KOPT-K1 (cell line): ENCODE measurements around the gene WNT1.

Source experiments
- H3K27ac ChIP-seq: fragments of 200-600 bp; sonication (generic); 2 replicates; pipeline ENCODE4 v1.5.1; 2016; ENCODE audit warnings: antibody characterized with exemption, mild to moderate bottlenecking, low read depth, low read length; ENCODE audit not compliant: poor library complexity, severe bottlenecking
- H3K36me3 ChIP-seq: fragments of 200-600 bp; sonication (generic); 2 replicates; pipeline ENCODE4 v1.5.1; 2017; ENCODE audit warnings: antibody characterized with exemption, mild to moderate bottlenecking, low read length, moderate library complexity; ENCODE audit not compliant: insufficient read depth
- H3K9me3 ChIP-seq: fragments of 200-600 bp; sonication (generic); 2 replicates; pipeline ENCODE4 v1.5.1; 2017; ENCODE audit warnings: antibody characterized with exemption, low read length, mild to moderate bottlenecking; ENCODE audit not compliant: insufficient read depth, poor library complexity, severe bottlenecking

WNT1 gene

DNA sequence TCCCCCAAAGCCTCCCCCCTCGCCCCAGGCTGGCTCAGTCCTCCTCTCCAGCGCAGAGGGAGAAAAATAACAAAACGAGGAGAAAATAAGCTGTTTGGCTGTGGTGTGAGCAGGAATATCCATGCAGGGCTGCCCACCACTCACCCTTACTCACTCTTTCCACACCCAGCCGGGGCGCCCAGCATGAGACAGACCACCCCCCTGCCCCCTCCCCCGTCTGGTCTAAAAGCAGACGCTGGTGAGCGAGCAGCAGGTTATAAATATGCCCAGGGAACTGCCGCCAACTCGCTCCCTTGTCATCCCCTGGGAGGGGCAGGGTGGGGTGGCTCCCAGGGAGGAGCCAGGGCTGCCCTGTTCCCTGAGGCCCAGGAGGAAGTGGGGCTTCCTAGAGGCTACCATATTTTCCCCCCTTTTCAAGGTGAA is 7.4 kb downstream of the WNT1 start:
- Histone ChIP-seq H3K27ac (no peak overlapping the region), H3K9me3 (no peaks in the 10 kb centered on the region), H3K36me3 (no peaks in the 10 kb centered on the region)

GRCh38 chr12:48985901-48986300 is 7.8 kb downstream of the WNT1 start:
- Histone ChIP-seq H3K36me3 (no peaks in the 10 kb centered on the region), H3K9me3 (no peaks in the 10 kb centered on the region), H3K27ac (no peak overlapping the region)

- Histone ChIP-seq H3K27ac (no peak overlapping the region), H3K9me3 (no peaks in the 10 kb centered on the region), H3K36me3 (no peaks in the 10 kb centered on the region)
These were observed 8.7 kb downstream of the WNT1 start for GRCh38 chr12:48986720-48987291.

GRCh38 chr12:48988030-48988649 is 10.0 kb downstream of the WNT1 start:
- Histone ChIP-seq H3K9me3 (no peaks in the 10 kb centered on the region), H3K36me3 (no peaks in the 10 kb centered on the region), H3K27ac (no peak overlapping the region)

GRCh38 chr12:48990552-48990951 is 12.4 kb downstream of the WNT1 start:
- no peak overlapping the region for H3K27ac ChIP-seq
- H3K9me3 ChIP-seq = no peaks in the 10 kb centered on the region
- H3K36me3 ChIP-seq = no peaks in the 10 kb centered on the region

DNA sequence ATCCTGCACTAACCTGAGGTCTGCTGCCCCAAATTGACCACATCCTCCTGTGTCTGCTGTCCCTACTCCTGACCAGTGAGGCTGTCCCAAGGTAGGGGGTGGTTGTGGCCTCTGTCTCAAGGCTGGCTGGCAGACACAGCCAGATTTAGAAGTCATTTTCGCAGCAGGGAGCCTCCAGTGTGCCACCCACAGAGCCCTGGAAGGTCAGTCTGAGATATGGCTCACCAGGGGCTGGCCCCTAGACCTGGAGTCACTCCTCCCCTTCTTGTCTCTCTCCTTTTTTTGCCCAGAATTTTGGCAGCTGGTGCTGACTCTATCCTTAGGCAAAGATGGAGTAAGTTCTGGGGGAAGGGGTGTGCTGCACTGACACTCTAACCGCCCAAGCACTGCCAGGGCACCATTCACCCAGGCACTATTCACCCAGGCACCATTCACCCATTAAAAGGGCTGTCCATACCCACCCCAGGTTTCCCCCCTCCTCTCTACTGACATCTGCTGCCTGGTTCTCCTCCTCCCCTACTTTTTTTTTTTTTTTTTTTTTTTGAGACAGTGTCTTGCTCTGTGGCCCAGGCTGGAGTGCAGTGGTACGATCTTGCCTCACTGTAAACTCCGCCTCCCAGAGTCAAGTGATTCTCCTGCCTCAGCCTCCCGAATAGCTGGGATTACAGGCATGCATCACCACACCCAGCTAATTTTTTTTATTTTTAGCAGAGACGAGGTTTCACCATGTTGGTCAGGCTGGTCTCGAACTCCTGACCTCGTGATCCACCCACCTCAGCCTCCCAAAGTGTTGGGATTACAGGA is 13.3 kb downstream of the WNT1 start:
- Histone ChIP-seq H3K9me3 (no peaks in the 10 kb centered on the region), H3K36me3 (no peaks in the 10 kb centered on the region), H3K27ac (no peak overlapping the region)

DNA sequence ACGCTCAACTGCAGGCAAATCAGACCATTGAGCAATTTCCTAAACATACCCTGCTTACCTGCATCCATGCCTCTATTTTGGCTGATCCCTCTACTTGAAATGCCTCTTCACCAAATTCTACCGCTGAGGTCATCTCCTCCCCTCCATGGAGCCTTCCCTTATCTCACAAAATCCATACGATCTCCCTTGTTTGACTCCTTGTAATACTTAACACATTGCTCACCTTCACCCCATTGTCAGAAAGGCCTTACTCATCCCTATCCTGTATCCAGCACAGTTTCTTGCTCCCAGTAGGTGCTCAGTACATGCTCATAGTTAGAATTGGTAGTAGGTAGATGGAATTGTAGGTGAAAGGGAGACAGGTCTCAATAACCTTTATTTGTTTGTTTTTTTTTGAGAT is 15.7 kb downstream of the WNT1 start:
- Histone ChIP-seq H3K27ac (no peak overlapping the region), H3K36me3 (no peaks in the 10 kb centered on the region)

DNA sequence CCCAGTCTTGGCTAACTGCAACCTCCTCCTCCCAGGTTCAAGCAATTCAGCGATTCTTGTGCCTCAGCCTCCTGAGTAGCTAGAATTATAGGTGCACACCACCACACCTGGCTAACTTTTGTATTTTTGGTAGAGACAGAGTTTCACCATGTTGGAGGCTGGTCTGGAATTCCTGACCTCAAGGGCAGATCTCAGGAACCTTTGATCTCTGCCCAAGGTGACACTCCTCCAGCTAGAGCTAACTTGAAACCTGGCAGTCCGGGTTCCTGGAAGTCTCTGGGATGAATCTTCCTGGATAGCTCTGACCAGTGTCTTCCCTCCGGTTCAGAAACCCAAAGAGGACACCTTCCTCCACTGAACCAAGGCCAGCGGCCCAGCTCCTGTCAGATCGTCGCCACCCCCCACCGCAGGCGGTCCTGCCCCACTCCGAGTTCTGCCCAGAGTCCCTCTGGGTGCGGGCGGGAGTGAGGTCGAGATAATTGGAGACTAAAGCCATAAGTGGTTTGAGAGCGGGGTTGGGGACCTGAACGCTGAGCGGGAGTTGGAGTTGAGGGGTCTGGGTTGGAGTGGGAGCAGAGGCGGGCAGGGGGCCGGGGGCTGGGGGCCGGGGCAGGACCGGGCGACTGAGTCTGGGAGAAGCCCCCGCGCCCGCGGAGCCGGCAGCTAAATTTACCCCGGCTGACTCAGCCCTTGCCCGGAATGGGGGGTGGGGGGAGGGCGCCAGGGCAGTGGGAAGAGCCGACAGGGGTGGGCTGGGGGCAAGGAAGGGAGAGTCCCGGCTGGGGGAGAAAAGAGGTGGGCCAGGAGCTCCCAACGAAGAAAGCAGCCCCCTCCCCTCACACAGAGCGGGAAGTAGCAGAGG is 16.3 kb downstream of the WNT1 start:
- Histone ChIP-seq H3K27ac (no peak overlapping the region), H3K36me3 (no peaks in the 10 kb centered on the region)

More for the DNA sequence above, 15.7 kb downstream of the WNT1 start:
- no peaks in the 10 kb centered on the region for H3K9me3 ChIP-seq

DNA sequence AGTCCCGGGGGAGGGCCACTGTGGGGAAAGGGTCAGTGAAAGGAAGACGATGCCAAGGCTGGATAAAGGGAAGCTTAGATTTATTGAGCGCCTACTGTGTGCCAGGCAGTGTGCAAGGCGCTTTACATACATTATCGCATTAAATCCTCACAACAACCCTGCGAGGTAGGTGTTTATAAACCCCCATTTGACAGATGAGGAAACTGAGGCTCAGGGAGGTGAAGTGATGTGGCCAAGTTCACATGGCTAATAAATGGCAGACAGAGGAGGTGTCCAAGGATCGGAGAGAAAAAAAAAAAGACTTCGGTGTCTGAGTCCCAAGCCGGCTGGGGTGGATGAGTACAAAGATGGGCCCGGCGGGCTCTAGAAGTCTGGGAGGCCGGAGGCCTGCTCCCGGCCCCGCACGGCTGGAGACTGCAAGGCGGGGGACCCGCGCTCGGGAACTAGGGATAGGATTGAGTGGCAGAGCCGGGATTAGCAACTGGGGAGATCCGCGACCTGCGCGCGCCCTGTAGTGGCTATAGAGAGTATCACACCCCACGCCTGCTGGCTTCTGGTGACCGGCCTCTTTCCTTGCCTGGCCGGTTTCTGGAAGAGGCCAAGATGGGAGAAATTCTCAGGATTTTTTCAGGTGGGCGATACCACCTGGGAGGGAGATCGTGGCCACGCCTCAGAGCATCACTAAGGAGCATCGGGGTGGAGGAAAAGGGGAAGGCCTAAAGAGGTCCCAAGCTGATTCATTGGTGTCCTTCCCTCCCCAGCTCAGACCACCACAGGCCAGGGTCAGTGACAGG is 17.2 kb downstream of the WNT1 start:
- Histone ChIP-seq H3K36me3 (peaks cover 2% of the 10 kb centered on the region), H3K27ac (no peak overlapping the region), H3K9me3 (no peaks in the 10 kb centered on the region)

More for the DNA sequence above, 16.3 kb downstream of the WNT1 start:
- H3K9me3 ChIP-seq = no peaks in the 10 kb centered on the region

GRCh38 chr12:48996794-48997718 is 18.9 kb downstream of the WNT1 start:
- no peak overlapping the region for H3K27ac ChIP-seq
- no peaks in the 10 kb centered on the region for H3K9me3 ChIP-seq
- H3K36me3 ChIP-seq = peaks cover 19% of the 10 kb centered on the region

GRCh38 chr12:48997719-48998496 is 19.8 kb downstream of the WNT1 start:
- no peak overlapping the region for H3K27ac ChIP-seq
- H3K36me3 ChIP-seq = peaks cover 27% of the 10 kb centered on the region
- H3K9me3 ChIP-seq = no peaks in the 10 kb centered on the region

DNA sequence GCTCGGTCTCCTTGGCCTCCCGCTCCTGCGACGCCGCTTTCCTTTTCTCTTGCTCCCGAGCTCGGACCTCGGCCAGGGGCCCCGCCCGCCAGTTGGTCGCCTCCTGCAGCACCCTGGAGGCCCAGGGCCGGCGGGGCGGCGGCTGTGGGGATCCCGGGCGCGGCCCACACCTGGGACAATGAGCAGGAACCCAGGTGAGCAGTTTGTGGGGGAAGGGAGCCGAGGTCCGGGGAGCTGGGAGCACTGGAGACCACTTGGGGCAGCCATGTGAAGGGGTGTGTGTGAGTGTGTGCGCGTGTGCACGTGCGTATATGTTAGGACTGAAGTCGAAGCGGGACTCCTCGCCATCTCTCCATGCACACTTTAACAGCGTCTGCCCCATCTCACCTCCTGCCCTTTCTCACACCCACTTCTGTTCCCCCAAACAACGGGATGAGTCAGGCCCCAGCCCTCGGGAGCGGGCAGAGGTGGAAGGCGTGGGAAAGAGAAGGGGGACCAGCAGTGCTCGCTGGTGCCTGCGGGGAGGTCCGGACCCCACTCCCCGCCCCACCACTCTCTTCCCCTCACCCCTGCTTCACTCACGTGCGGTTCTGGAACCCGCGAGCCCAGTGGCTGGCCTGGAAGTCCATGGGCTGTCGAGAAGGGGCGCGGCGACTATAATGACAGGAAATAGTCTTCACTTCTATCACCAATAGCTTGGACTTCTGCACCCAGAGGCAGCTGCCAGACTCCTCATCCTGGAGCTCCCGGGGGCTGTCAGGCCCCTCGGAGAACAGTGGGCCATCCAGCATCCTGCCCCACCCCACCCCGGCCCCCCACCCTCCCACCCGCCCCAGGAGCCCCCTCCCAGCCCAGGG is 20.6 kb downstream of the WNT1 start:
- Histone ChIP-seq H3K9me3 (no peaks in the 10 kb centered on the region), H3K36me3 (peaks cover 35% of the 10 kb centered on the region), H3K27ac (no peak overlapping the region)
